Measurements from ENCODE around the gene ANKRD28. TPM values are rescaled to one million over a fixed set of nuclear protein-coding genes. Genes with fewer than 3 reads are reported as not detected.
A peak's percentile ranks its signal among the peaks of the same experiment; 100 is the strongest.
"Not testable (repeated sequence)": the region's sequence is repeated elsewhere in the genome, so short reads cannot be mapped to it uniquely, and the experiment has no call there.

The ANKRD28 gene
- 40.3 and 72.4 TPM in 2 replicates for total RNA-seq

DNA sequence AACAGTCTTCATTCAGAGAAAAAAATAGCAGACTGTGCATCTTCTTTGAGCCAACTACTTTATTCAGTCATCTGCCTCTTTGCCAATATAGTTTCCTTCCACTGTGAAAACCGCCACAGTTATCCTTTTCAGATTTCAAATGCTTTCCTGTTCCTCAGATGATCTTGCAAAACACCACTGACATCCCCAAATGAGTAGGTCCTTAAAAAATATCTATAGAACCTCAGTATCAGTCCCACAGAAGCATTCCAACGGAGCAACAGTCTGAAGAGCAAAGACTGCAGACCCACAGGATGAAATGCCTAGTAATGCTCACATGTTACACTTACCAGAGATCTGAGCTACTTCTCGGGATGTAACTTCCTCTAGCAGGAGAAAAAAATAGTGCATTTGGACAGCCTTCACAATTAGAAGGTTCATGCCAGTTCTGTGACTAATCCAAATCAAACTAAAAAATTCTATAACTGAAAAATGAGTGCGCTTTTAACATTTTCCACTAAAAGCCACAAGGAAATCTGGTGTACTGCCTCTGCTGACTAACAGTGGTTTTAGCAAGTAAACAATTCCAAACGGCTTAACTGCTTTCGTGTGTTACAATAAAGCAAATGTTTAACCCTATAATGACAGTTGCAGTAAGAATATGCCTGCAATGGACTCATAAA lies at the start of gene ANKRD28:
Gene ANKRD28, minus strand, starts transcription at position 338 of the 662 bp plus-strand sequence. CDS start 1,458 bp downstream, outside the sequence.
- peak; percentile 87 to 97 for DNase-seq (ENCODE audit: low read depth in 2 of 2)

GRCh38 chr3:15847239-15847638 lies 49.5 kb upstream of the ANKRD28 start:
- no peak for DNase-seq (ENCODE audit: low read depth in 2 of 2)

DNA sequence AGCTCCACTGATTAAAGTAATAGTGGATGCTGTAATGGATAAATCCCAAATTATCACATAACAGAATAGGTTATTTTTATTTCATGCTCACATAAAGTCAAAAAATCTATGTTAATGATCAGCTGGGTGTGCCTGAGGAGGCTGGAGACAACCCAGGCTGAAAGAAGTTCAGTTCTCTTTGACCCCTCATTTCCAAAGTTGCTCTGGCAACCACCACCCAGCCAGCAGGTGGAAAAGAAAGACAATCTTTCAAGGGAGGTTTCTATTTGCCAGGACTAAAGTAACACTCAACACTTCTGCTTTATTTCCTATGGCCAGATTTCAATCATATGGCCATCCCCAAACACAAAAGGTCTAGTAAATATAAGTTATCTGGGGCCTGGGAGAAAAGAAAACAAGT lies 48.8 kb upstream of the ANKRD28 start:
- no peak for DNase-seq (ENCODE audit: low read depth in 2 of 2)

GRCh38 chr3:15845475-15845874 lies 47.7 kb upstream of the ANKRD28 start:
- no peak for DNase-seq (ENCODE audit: low read depth in 2 of 2)

- no peak for DNase-seq (ENCODE audit: low read depth in 2 of 2)
Observed at GRCh38 chr3:15844889-15845288, 47.1 kb upstream of the ANKRD28 start.

DNA sequence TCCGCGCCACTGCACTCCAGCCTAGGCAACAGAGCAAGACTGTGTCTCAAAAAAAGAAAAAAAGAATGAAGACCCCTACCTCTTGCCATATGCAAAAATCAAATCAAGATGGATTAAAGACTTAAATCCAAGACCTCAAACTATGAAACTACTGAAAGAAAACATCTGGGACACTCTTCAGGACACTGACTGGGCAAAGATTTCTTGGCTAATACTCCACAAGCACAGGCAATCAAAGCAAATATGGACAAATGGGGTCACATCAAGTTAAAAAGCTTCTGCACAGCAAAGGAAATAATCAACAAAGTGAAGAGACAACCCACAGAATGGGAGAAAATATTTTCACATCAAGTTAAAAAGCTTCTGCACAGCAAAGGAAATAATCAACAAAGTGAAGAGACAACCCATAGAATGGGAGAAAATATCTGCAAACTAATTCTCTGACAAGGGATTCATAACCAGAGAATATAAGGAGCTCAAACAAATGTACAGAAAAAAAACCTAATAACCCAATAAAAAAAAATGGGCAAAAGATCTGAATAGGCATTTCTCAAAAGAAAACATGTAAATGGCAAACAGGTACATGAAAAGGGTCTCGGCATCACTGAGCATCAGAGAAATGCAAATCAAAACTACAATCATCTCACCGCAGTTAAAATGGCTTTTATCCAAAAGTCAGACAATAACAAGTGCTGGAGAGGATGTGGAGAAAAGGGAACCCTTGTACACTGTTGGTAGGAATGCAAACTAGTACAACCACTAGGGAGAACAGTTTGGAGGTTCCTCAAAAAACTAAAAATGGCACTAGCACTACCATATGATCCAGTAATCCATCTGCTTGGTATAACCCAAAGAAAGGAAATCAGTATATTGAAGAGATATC lies 43.6 kb upstream of the ANKRD28 start:
- not testable (repeated sequence) for DNase-seq (ENCODE audit: low read depth in 2 of 2)

GRCh38 chr3:15839568-15839967 lies 41.8 kb upstream of the ANKRD28 start:
- no peak for DNase-seq (ENCODE audit: low read depth in 2 of 2)

GRCh38 chr3:15831927-15832326 lies 34.1 kb upstream of the ANKRD28 start:
- no peak for DNase-seq (ENCODE audit: low read depth in 2 of 2)

DNA sequence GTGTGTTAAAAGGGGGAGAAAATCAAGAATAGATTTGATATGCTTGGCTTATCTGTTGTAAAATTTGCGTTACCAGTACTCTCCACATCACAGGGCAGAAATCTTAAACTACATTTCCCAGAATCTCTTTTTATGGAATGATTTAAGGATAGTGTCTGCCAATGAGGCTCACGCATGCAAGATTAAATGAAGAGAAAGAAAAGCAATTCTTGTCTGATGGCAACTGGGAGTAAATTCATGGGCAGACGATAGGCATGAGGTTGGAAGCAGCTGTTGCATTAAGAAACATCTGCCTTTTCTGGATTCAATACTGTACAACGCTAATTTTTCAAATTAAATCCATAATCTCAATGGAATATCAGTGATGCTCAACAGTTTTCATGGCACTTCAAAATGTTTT lies 27.2 kb upstream of the ANKRD28 start:
- DNase-seq (ENCODE audit: low read depth in 2 of 2) = no peak

DNA sequence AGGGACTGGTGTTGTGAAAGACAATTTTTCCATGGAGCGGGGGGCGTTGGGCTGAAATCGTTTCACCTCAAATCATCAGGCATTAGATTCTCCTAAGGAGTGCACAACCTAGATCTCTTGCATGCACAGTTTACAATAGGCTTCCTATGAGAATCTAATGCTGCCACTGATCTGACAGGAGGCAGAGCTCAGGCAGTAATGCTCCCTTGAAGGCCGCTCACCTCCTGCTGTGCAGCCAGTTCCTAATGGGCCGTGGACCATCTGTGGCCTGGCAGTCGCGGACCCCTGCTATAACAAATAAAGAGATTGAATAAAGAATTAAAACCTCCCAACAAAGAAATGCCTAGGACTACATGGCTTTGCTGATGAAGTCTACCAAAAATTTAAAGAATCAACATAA lies 25.3 kb upstream of the ANKRD28 start:
- no peak for DNase-seq (ENCODE audit: low read depth in 2 of 2)

GRCh38 chr3:15822281-15822680 lies 24.5 kb upstream of the ANKRD28 start:
- DNase-seq (ENCODE audit: low read depth in 2 of 2) = no peak

DNA sequence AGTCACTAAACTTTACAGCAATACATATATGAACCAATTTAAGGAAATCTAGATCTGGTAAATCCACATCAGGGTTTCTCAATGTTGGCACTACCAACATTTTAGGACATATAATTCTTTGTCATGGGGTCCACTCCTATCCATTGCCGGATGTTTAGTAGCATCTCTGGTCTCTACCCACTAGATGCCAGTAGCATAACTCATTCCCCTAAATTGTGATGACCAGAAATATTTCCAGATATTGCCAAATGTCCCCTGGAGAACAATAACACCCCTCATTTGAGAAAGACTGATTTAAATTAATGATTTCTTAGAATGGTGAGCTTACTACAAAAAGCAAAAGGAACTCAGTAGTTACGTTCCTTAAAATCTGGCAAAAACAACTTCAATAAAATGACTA lies 23.1 kb upstream of the ANKRD28 start:
- DNase-seq (ENCODE audit: low read depth in 2 of 2) = no peak

DNA sequence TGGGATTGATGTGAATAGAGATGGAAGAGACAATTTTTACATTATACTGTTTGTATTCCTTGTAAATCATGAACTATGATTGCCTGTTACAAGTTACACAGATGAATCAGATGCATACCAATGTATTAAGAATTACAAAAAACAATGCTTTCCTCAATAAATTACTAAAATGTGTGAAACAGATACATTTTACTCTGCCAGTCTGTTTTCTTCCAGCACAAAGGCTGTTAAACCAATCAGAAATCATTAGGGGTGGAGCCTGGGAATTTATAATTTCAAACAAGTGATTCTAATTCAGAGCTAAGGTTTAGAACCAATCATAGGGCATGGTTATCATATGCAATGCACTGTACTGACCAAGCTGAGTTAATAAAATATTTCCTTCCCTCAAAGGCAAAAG lies 21.8 kb upstream of the ANKRD28 start:
- no peak for DNase-seq (ENCODE audit: low read depth in 2 of 2)

DNA sequence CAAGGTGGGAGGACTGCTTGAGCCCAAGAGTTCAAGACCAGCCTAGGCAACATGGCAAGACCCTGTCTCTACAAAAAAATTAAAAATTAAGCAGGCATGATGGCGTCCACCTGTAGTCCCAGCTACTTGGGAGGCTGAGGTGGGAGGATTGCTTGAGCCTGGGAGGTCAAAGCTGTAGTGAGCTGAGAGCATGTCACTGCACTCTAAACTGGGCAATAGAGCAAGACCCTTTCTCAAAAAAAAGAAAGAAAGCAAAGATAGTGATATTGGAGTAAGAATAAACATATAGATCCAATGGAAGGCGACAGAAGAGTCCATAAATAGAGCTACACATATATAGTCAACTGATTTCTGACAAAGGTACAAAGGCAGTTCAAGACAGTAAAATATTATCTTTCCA lies 21.3 kb upstream of the ANKRD28 start:
- no peak for DNase-seq (ENCODE audit: low read depth in 2 of 2)

DNA sequence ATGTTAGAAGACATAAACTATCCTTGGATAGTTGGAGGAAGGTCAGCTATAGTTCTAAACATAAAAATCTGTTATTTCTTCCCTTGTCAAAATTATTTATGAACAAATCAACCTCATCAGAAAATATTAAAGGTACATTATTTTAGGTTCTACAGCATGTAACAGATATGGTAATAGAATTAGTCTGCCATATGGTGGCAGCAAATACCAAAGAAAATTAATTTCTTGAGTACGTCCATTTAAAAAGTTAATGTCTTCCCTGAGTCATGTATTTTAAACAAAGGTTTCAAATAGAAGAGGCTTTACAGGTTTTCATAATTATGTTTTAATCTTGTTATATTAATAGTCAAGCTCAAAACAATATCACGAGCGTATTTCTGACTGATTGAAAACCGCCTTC lies 17.9 kb upstream of the ANKRD28 start:
- peak; percentile 80 to 84 for DNase-seq (ENCODE audit: low read depth in 2 of 2)

- not testable (repeated sequence) for DNase-seq (ENCODE audit: low read depth in 2 of 2)
Observed at GRCh38 chr3:15813079-15813478, 15.3 kb upstream of the ANKRD28 start.

DNA sequence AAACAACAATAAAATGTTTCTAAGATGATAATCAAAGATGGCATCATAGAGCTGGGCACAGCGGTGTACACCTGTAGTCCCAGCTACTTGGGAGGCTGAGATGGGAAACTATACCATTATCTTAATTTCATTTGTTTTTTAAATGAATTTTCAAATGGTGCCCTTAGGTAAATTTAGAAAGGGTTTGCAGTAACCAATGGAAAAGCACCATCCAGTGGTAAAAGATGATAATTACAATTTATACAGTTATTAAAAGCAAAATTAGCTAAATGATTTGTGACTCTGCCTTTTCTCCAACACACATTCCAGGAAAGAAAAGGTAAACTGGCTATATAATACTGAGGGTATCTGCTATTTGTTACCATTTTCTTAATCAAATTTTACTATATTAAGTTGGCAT lies 14.4 kb upstream of the ANKRD28 start:
- DNase-seq (ENCODE audit: low read depth in 2 of 2) = peak; percentile 51 to 68

DNA sequence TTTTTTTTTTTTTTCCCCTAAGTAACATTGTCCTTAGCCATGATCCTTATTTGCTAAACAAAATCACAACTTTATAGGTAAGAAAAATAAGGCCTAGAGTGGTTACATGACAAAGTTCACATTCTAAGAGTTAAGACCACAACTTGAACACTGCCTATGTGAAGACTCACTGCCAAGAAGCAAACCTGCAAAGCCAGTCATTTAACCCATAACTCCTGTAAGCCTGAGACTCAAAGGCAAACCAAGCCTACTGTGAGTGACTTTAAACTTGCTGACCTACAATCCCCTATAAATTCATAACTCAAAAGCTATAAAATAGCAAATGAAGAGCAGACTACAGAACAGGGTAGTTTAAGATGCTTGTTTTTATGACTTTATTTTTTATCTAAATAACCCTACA lies 12.9 kb upstream of the ANKRD28 start:
- no peak for DNase-seq (ENCODE audit: low read depth in 2 of 2)

DNA sequence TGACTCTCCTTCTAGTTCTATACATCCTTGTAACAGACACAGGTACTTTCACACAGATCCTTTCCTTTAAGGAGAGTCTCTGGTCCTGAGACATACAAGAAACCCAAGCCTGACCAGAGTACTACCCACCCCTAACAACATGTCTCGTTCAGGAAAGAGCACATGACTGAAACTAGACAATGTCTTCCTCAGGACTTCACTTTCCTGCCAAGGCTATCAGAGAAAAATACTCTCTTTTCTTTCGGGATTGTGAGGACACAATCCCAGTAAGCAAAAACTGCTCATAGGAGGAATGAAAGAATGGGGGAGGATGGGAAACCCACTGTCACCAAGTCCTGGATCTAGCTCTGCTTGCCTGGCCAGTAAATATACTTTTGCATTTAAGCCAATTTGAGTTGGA lies 11.5 kb upstream of the ANKRD28 start:
- DNase-seq (ENCODE audit: low read depth in 2 of 2) = peak in 1 of 2 donors; percentile 36

DNA sequence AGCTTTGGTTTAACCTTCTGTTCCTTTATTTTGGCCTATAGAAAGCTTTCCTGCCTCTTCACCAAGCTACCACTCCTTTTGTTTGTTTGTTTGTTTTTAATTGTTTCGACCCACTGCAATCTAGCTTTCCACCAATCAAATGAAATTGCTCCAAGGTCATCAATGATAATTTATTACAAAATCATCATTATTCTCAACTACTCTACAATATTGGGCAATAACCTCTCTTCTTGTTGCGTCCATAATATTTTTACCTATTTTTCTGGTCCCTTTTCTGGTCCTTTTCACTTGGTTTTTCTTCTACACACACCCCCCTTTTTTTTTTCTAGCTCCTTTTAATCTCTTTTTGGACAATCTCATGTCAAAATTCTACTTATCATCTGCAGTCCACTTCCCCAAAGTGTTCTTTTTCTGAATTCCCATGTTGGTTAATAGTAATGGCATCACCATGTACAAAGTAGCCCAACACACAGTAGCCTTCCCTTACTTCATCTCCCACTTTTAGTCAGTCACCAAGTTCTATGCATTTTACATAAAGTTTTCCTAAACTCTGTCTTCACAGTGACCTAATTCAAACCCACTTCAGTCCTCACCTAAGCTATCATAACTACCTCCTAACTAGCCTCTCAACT lies 11.0 kb upstream of the ANKRD28 start:
- DNase-seq (ENCODE audit: low read depth in 2 of 2) = no peak

DNA sequence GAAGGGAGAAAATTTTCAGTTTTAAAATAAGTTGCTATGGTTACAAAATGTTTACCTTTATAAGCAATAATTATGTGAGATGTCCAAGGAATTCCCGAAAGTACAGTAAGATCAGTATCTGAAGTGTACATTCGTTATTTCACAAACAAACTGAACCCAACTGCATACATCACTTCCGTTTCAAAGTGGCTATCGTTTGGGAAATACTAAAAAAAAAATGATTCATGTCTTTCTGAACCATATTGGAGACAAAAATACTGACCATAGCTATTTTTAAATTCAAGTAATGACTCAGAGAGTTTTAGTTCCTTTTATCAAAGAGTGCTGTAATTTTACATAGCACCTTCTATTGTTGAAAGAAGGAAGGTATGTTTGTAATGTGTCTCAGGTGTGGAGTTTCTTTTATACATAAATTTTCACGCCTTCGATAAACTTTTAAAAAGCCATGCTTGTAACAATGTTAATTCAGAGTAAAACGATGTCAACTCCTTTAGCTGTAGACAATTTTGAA lies 8.0 kb upstream of the ANKRD28 start:
- peak; percentile 72 to 94 for DNase-seq (ENCODE audit: low read depth in 2 of 2)

GRCh38 chr3:15804553-15805095 lies 6.8 kb upstream of the ANKRD28 start:
- no peak for DNase-seq (ENCODE audit: low read depth in 2 of 2)
